B cell (primary cell): ENCODE measurements around the gene ID3. TPM values are rescaled to one million over a fixed set of nuclear protein-coding genes. Genes with fewer than 3 reads are reported as not detected.

Experiments used
- ATAC-seq: fragments of 200-7000 bp; cut with Tn5 transposase; one replicate; pipeline ENCODE4 v1.10.0; 2021; ENCODE audit warnings: low read depth, mild to moderate bottlenecking, moderate number of reproducible peaks, moderate library complexity
- CTCF ChIA-PET: fragments of 350-600 bp; sonication (Branson Sonifier 250); formaldehyde crosslinking; loops from one replicate; lab custom pipeline; 2021; ENCODE audit warnings: antibody characterized with exemption, inconsistent platforms; lab: Charles Lee
- POLR2A ChIA-PET: fragments of 350-600 bp; sonication (Branson Sonifier 250); formaldehyde crosslinking; loops from one replicate; lab custom pipeline; 2021; ENCODE audit warnings: antibody characterized with exemption; lab: Charles Lee
- DNase-seq: peaks from one replicate; pipeline ENCODE4 v3.0.0; 2013
- H2AFZ ChIP-seq: 2 replicates; pipeline ENCODE4 v1.6.1; 2012; ENCODE audit warnings: mild to moderate bottlenecking, low read depth, low read length; ENCODE audit not compliant: insufficient read depth, poor library complexity, severe bottlenecking
- H3K27ac ChIP-seq, 2 donors: 1 replicate in 1 of 2; 2 replicates in 1 of 2; pipeline ENCODE4 v1.5.1; 2012 to 2013; ENCODE audit warnings: low read length in 2 of 2, mild to moderate bottlenecking in 2 of 2, moderate library complexity in 1 of 2
- H3K27me3 ChIP-seq, 4 experiments: fragments of 200-600 bp in 1 of 4; sonication (generic) in 1 of 4; replicated peaks in 1 of 4; 1 replicate in 2 of 4; 2 replicates in 2 of 4; pipeline versions ENCODE4 v1.6.1 to v1.7.0; 2013 to 2016; ENCODE audit warnings: low read length in 3 of 4, mild to moderate bottlenecking in 2 of 4, mixed read lengths in 1 of 4, moderate library complexity in 1 of 4; ENCODE audit not compliant: insufficient read depth in 4 of 4, control insufficient read depth in 3 of 4; ENCODE audit errors: control extremely low read depth in 1 of 4
- H3K36me3 ChIP-seq, 2 experiments: replicated peaks in 1 of 2; 1 replicate in 1 of 2; 2 replicates in 1 of 2; pipeline versions ENCODE4 v1.6.1 to v1.7.1; 2013; ENCODE audit warnings: low read length in 1 of 2; ENCODE audit not compliant: insufficient read depth in 2 of 2, control insufficient read depth in 1 of 2; ENCODE audit errors: control extremely low read depth in 1 of 2, extremely low read depth in 1 of 2
- H3K4me1 ChIP-seq, 2 donors: fragments of 200-600 bp in 1 of 2; sonication (generic) in 1 of 2; 1 replicate in 1 of 2; 2 replicates in 1 of 2; pipeline versions ENCODE4 v1.5.1 to v1.6.1; 2013 to 2017; ENCODE audit warnings: low read length in 2 of 2; ENCODE audit not compliant: control insufficient read depth in 2 of 2, insufficient read depth in 2 of 2
- H3K4me2 ChIP-seq: replicated peaks from 2 replicates; pipeline ENCODE3; 2012; ENCODE audit warnings: mild to moderate bottlenecking, low read depth, low read length; ENCODE audit not compliant: poor library complexity, severe bottlenecking
- H3K4me3 ChIP-seq, 5 experiments: fragments of 200-600 bp in 1 of 5; sonication (generic) in 1 of 5; 1 replicate in 3 of 5; 2 replicates in 2 of 5; pipeline versions ENCODE4 v1.5.1 to v1.7.0; 2011 to 2016; ENCODE audit warnings: low read length in 4 of 5, mild to moderate bottlenecking in 4 of 5, low read depth in 2 of 5, control low read depth in 1 of 5, moderate library complexity in 1 of 5; ENCODE audit not compliant: insufficient read depth in 1 of 5; ENCODE audit errors: control extremely low read depth in 1 of 5, extremely low read depth in 1 of 5
- H3K79me2 ChIP-seq: fragments of 200-600 bp; sonication (generic); one replicate; pipeline ENCODE4 v1.6.0; 2016; ENCODE audit warnings: low read length; ENCODE audit not compliant: control insufficient read depth, insufficient read depth
- H3K9ac ChIP-seq: fragments of 200-600 bp; sonication (generic); 2 replicates; pipeline ENCODE4 v1.6.1; 2017; ENCODE audit warnings: mild to moderate bottlenecking, low read length, moderate library complexity
- H3K9me3 ChIP-seq, 3 donors: one replicate each; pipeline versions ENCODE4 v1.6.1 to v1.7.1; 2013; ENCODE audit warnings: low read length in 2 of 3; ENCODE audit not compliant: control insufficient read depth in 2 of 3, insufficient read depth in 1 of 3; ENCODE audit errors: control extremely low read depth in 1 of 3
- H4K20me1 ChIP-seq: 2 replicates; pipeline ENCODE4 v1.6.0; 2012; ENCODE audit warnings: mild to moderate bottlenecking, low read length; ENCODE audit not compliant: insufficient read depth, control insufficient read depth, poor library complexity, severe bottlenecking
- H3K27ac Mint-ChIP-seq: one replicate; pipeline ENCODE4 v1.8.0; 2021; ENCODE audit warnings: mixed read lengths
- H3K27me3 Mint-ChIP-seq: one replicate; pipeline ENCODE4 v1.8.0; 2021; ENCODE audit warnings: mixed read lengths
- H3K4me1 Mint-ChIP-seq: one replicate; pipeline ENCODE4 v1.8.0; 2021; ENCODE audit warnings: mixed read lengths
- H3K4me3 Mint-ChIP-seq: one replicate; pipeline ENCODE4 v1.8.0; 2021; ENCODE audit warnings: mixed read lengths
- H3K9me3 Mint-ChIP-seq: one replicate; pipeline ENCODE4 v1.8.0; 2022; ENCODE audit warnings: mixed read lengths; ENCODE audit not compliant: insufficient read depth
- CTCF ChIP-seq: fragments of 200-600 bp; IDR thresholded peaks from one replicate; pipeline ENCODE4 v1.8.0; 2022; ENCODE audit warnings: antibody characterized with exemption, mild to moderate bottlenecking
- EZH2 ChIP-seq: IDR thresholded peaks from 2 replicates; pipeline ENCODE4 v1.6.1; 2012; ENCODE audit warnings: borderline replicate concordance, low read depth, mild to moderate bottlenecking, moderate library complexity, low read length; ENCODE audit not compliant: insufficient read depth, poor library complexity, severe bottlenecking
- WGBS: methylation state at CpG from one replicate; pipeline ENCODE4 v1.1.5; 2013; ENCODE audit warnings: missing lambda C conversion rate; ENCODE audit not compliant: insufficient coverage; 5-methylcytosine and 5-hydroxymethylcytosine counted together
- intact Hi-C: fragments of 100-400 bp; cut with micrococcal nuclease; formaldehyde crosslinking; loops from one replicate; pipeline ENCODE4 v1.10.0; 2022
- polyA plus RNA-seq: library from polyadenylated mRNA; depleted of rRNA; stranded (reverse); fragments of >200 nt; gene quantifications from 2 replicates; pipeline ENCODE4 v1.2.3, GENCODE V29; 2012
- total RNA-seq, 2 donors: library from RNA; stranded (reverse); fragments of 120-200 nt in 1 of 2; gene quantifications; 1 replicate in 1 of 2; 2 replicates in 1 of 2; pipeline versions ENCODE4 v1.2.3 to v1.2.4, GENCODE V29; 2013 to 2022

ID3 gene
- total and polyA plus RNA-seq, 2 donors (not counting 1 experiment from before 2014, with no cell fraction given), result 212 to 367 TPM

DNA sequence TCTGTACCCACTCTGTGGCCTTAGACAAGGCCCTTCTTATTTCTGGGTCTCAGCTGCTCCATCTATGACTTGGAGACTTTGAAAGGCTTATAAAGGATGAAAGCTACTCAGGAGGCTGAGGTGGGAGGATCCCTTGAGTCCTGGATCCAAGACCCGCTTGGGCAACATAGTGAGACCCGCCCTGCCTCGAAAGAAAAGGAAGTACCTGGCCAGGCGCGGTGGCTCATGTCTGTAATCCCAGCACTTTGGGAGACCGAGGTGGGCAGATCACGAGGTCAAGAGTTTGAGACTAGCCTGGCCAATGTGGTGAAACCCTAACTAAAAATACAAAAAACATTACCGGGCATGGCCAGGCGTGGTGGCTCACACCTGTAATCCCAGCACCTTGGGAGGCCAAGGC lies 13.4 kb downstream of the ID3 start:
- 94% methylated on average over 9 of the region's 9 CpGs for WGBS
- ATAC-seq (no peak), DNase-seq (no peak)
- peaks cover 6% of the 10 kb centered on the region for H3K79me2 ChIP-seq
- no peaks in the 10 kb centered on the region for H3K27me3 Mint-ChIP-seq
- CTCF ChIA-PET, result interaction anchor here (0.7 to 41.7 kb wide), 28 partner anchors 9 to 208 kb away, joined by 3 to 1420 read pairs (median 8); partner anchors contain the start of genes E2F2, ID3 and RPL11
- intact Hi-C loops, result loop anchor here (1.0 to 10.0 kb wide), 2 partner anchors 8 to 381 kb away; partner anchors contain the start of gene LUZP1
- peaks cover 22 to 38% of the 10 kb centered on the region in 2 donors for H3K4me1 ChIP-seq
- no peaks in the 10 kb centered on the region for H3K36me3 ChIP-seq
- H4K20me1 ChIP-seq, result no peaks in the 10 kb centered on the region
- POLR2A ChIA-PET, result interaction anchor here (0.6 to 5.8 kb wide), 7 partner anchors 9 to 195 kb away, joined by 3 to 46 read pairs (median 5); partner anchors contain the start of gene ID3
- no peak overlapping the region for H2AFZ ChIP-seq
- H3K4me2 ChIP-seq, result no peak overlapping the region
- H3K4me3 Mint-ChIP-seq, result no peak overlapping the region
- no peak overlapping the region for H3K4me3 ChIP-seq
- no peaks in the 10 kb centered on the region for H3K27me3 ChIP-seq
- H3K9me3 ChIP-seq, result no peaks in the 10 kb centered on the region
- TF ChIP-seq EZH2 (no peak), CTCF (no peak)
- H3K9ac ChIP-seq, result no peak overlapping the region
- H3K9me3 Mint-ChIP-seq, result no peaks in the 10 kb centered on the region
- peaks cover 32% of the 10 kb centered on the region for H3K4me1 Mint-ChIP-seq
- H3K27ac Mint-ChIP-seq, result peak overlapping the region; percentile 20
- H3K27ac ChIP-seq, result no peak overlapping the region
